HG03432 (cell line): ENCODE measurements around the gene ITLN1.
"Not testable (repeated sequence)": the region's sequence is repeated elsewhere in the genome, so short reads cannot be mapped to it uniquely, and the experiment has no call there.

Source experiments
- ATAC-seq: cut with Tn5 transposase; IDR thresholded peaks from one replicate; pipeline ENCODE4 v1.9.1; 2021; ENCODE audit warnings: mild to moderate bottlenecking, moderate library complexity; ENCODE audit not compliant: unreplicated experiment

Gene ITLN1

GRCh38 chr1:160885042-160885441 lies at the start of gene ITLN1:
Gene ITLN1, minus strand, starts transcription at chr1:160885180. Its CDS starts 303 bp downstream, at chr1:160884877.
- no peak for ATAC-seq

GRCh38 chr1:160933305-160933704 lies 48.3 kb upstream of the ITLN1 start:
- not testable (repeated sequence) for ATAC-seq

GRCh38 chr1:160925652-160926244 lies 40.8 kb upstream of the ITLN1 start:
- ATAC-seq = no peak

- ATAC-seq = no peak
Observed at GRCh38 chr1:160924791-160925651, 40.0 kb upstream of the ITLN1 start.

GRCh38 chr1:160916666-160917065 lies 31.7 kb upstream of the ITLN1 start:
- no peak for ATAC-seq

GRCh38 chr1:160913229-160913628 lies 28.2 kb upstream of the ITLN1 start:
- not testable (repeated sequence) for ATAC-seq

- ATAC-seq = no peak
Observed at GRCh38 chr1:160911925-160912324, 26.9 kb upstream of the ITLN1 start.

- ATAC-seq = no peak
Observed at GRCh38 chr1:160911441-160911840, 26.5 kb upstream of the ITLN1 start.

GRCh38 chr1:160910170-160910750 lies 25.3 kb upstream of the ITLN1 start:
- ATAC-seq = no peak

GRCh38 chr1:160907976-160908375 lies 23.0 kb upstream of the ITLN1 start:
- no peak for ATAC-seq

GRCh38 chr1:160905617-160905989 lies 20.6 kb upstream of the ITLN1 start:
- ATAC-seq = no peak

GRCh38 chr1:160904783-160905616 lies 20.0 kb upstream of the ITLN1 start:
- ATAC-seq = no peak

- ATAC-seq = not testable (repeated sequence)
Observed at GRCh38 chr1:160902251-160902650, 17.3 kb upstream of the ITLN1 start.

- no peak for ATAC-seq
Observed at GRCh38 chr1:160901768-160902167, 16.8 kb upstream of the ITLN1 start.

GRCh38 chr1:160900683-160901082 lies 15.7 kb upstream of the ITLN1 start:
- ATAC-seq = not testable (repeated sequence)

- not testable (repeated sequence) for ATAC-seq
Observed at GRCh38 chr1:160894368-160895135, 9.6 kb upstream of the ITLN1 start.

- no peak for ATAC-seq
Observed at GRCh38 chr1:160891474-160891873, 6.5 kb upstream of the ITLN1 start.

- ATAC-seq = no peak
Observed at GRCh38 chr1:160888926-160889325, 3.9 kb upstream of the ITLN1 start.

GRCh38 chr1:160887071-160887470 lies 2.1 kb upstream of the ITLN1 start:
- no peak for ATAC-seq

- no peak for ATAC-seq
Observed at GRCh38 chr1:160884579-160884978, 401 bp downstream of the ITLN1 start.
